MM.1S (cell line): ENCODE data around the gene TRPT1.

Experiments
- DNase-seq: peaks from one replicate; pipeline ENCODE4 v3.0.0-alpha.2; 2015
- H2AFZ ChIP-seq: fragments of 300-600 bp; sonication (generic); 2 replicates; pipeline ENCODE4 v1.6.0; 2016; ENCODE audit warnings: antibody characterized with exemption, low read length
- H3F3A ChIP-seq: fragments of 300-600 bp; sonication (generic); 2 replicates; pipeline ENCODE4 v1.6.1; 2016; ENCODE audit warnings: mild to moderate bottlenecking, antibody characterized with exemption, low read length, moderate library complexity, mixed read lengths; ENCODE audit not compliant: insufficient read depth
- H3K27ac ChIP-seq: fragments of 300-600 bp; sonication (generic); 2 replicates; pipeline ENCODE4 v1.5.1; 2016; ENCODE audit warnings: mild to moderate bottlenecking, low read length
- H3K27me3 ChIP-seq: fragments of 300-600 bp; sonication (generic); replicated peaks from 2 replicates; pipeline ENCODE4 v1.6.0; 2016; ENCODE audit warnings: low read length; ENCODE audit not compliant: insufficient read depth
- H3K36me3 ChIP-seq: fragments of 300-600 bp; sonication (generic); replicated peaks from 2 replicates; pipeline ENCODE4 v1.6.1; 2016; ENCODE audit warnings: mild to moderate bottlenecking, low read length, mixed read lengths; ENCODE audit not compliant: insufficient read depth
- H3K4me1 ChIP-seq: fragments of 300-600 bp; sonication (generic); 2 replicates; pipeline ENCODE4 v1.6.1; 2016; ENCODE audit warnings: low read length, mixed read lengths
- H3K4me2 ChIP-seq: fragments of 300-600 bp; sonication (generic); 2 replicates; pipeline ENCODE4 v1.6.0; 2016; ENCODE audit warnings: low read depth, low read length
- H3K4me3 ChIP-seq: fragments of 300-600 bp; sonication (generic); 2 replicates; pipeline ENCODE4 v1.5.1; 2016; ENCODE audit warnings: low read length, mixed read lengths
- H3K79me2 ChIP-seq: fragments of 300-600 bp; sonication (generic); 2 replicates; pipeline ENCODE4 v1.6.1; 2016; ENCODE audit warnings: mixed run types, low read length, mixed read lengths
- H3K9ac ChIP-seq: fragments of 300-600 bp; sonication (generic); 2 replicates; pipeline ENCODE4 v1.6.1; 2016; ENCODE audit warnings: low read length, mixed read lengths
- H3K9me2 ChIP-seq: fragments of 300-600 bp; sonication (generic); replicated peaks from 2 replicates; pipeline ENCODE4 v1.6.1; 2016; ENCODE audit warnings: mild to moderate bottlenecking, low read length, mixed read lengths; ENCODE audit not compliant: insufficient read depth
- H3K9me3 ChIP-seq: fragments of 300-600 bp; sonication (generic); replicated peaks from 2 replicates; pipeline ENCODE4 v1.6.1; 2016; ENCODE audit warnings: mild to moderate bottlenecking, low read length, mixed read lengths; ENCODE audit not compliant: insufficient read depth
- H4K20me1 ChIP-seq: fragments of 300-600 bp; sonication (generic); 2 replicates; pipeline ENCODE4 v1.6.1; 2016; ENCODE audit warnings: mild to moderate bottlenecking, low read length, moderate library complexity, mixed read lengths; ENCODE audit not compliant: insufficient read depth
- CTCF ChIP-seq: fragments of 300-600 bp; sonication (generic); IDR thresholded peaks from 2 replicates; pipeline ENCODE4 v1.5.1; 2016; ENCODE audit warnings: antibody characterized with exemption, low read length, mixed read lengths
- EZH2 ChIP-seq: fragments of 300-600 bp; sonication (generic); optimal IDR thresholded peaks from 2 replicates; pipeline ENCODE3; 2017; ENCODE audit warnings: low read depth, mild to moderate bottlenecking, antibody characterized with exemption, low read length, mixed read lengths
- EZH2phosphoT487 ChIP-seq: fragments of 300-600 bp; sonication (generic); IDR thresholded peaks from 2 replicates; pipeline ENCODE4 v1.6.1; 2018; ENCODE audit warnings: antibody characterized with exemption, low read length

The TRPT1 gene

GRCh38 chr11:64183890-64184289 is 42.1 kb downstream of the TRPT1 start:
- peaks cover 17% of the 10 kb centered on the region for H3K4me1 ChIP-seq
- H3K79me2 ChIP-seq = peaks cover 25% of the 10 kb centered on the region
- TF ChIP-seq EZH2 = no peak
- no peak for TF ChIP-seq CTCF
- TF ChIP-seq EZH2phosphoT487 = no peak
- H3K9me3 ChIP-seq = no peaks in the 10 kb centered on the region
- no peaks in the 10 kb centered on the region; the same call in 1 of the 2 replicates for H4K20me1 ChIP-seq
- DNase-seq = no peak
- no peak overlapping the region for H3K4me3 ChIP-seq
- H3K27me3 ChIP-seq = no peaks in the 10 kb centered on the region
- H2AFZ ChIP-seq = no peak overlapping the region
- H3K27ac ChIP-seq = no peak overlapping the region
- no peak overlapping the region for H3K9ac ChIP-seq
- peak overlapping the region; percentile 75; the same call in 1 of the 2 replicates for H3K4me2 ChIP-seq
- no peaks in the 10 kb centered on the region for H3K9me2 ChIP-seq
- H3F3A ChIP-seq = peaks cover 29% of the 10 kb centered on the region
- no peaks in the 10 kb centered on the region for H3K36me3 ChIP-seq

GRCh38 chr11:64181506-64182411 is 44.2 kb downstream of the TRPT1 start:
- H2AFZ ChIP-seq = peak overlapping the region; percentile 44

GRCh38 chr11:64180891-64181290 is 45.1 kb downstream of the TRPT1 start:
- no peak for TF ChIP-seq CTCF
- H3K36me3 ChIP-seq = no peaks in the 10 kb centered on the region
- peaks cover 24% of the 10 kb centered on the region for H3K4me1 ChIP-seq
- H2AFZ ChIP-seq = 0 out of 2 replicates have a peak overlapping the region, but pooled peaks have one; percentile 44
- peak overlapping the region; percentile 37; the same call in 1 of the 2 replicates for H3K9ac ChIP-seq
- H3K79me2 ChIP-seq = peaks cover 25% of the 10 kb centered on the region
- no peaks in the 10 kb centered on the region for H3K9me2 ChIP-seq
- H3K4me3 ChIP-seq = no peak overlapping the region
- H3K9me3 ChIP-seq = no peaks in the 10 kb centered on the region
- peaks cover 21% of the 10 kb centered on the region for H3F3A ChIP-seq
- no peak for DNase-seq
- H3K27ac ChIP-seq = no peak overlapping the region
- no peaks in the 10 kb centered on the region for H4K20me1 ChIP-seq
- no peaks in the 10 kb centered on the region for H3K27me3 ChIP-seq
- H3K4me2 ChIP-seq = peak overlapping the region; percentile 74; the same call in 1 of the 2 replicates

More at GRCh38 chr11:64181506-64182411, 44.2 kb downstream of the TRPT1 start:
- Histone ChIP-seq H3K9ac (peak overlapping the region; percentile 37; the same call in 1 of the 2 replicates), H3K9me3 (no peaks in the 10 kb centered on the region), H3F3A (peaks cover 21% of the 10 kb centered on the region), H4K20me1 (no peaks in the 10 kb centered on the region), H3K27ac (peak overlapping the region; percentile 43; the same call in 1 of the 2 replicates), H3K9me2 (no peaks in the 10 kb centered on the region), H3K4me2 (peak overlapping the region; percentile 74), H3K4me3 (peak overlapping the region; percentile 23; the same call in 1 of the 2 replicates), H3K36me3 (no peaks in the 10 kb centered on the region), H3K4me1 (peaks cover 24% of the 10 kb centered on the region), H3K79me2 (peaks cover 25% of the 10 kb centered on the region), H3K27me3 (no peaks in the 10 kb centered on the region)
- no peak for TF ChIP-seq EZH2phosphoT487
- no peak for TF ChIP-seq EZH2
- no peak for TF ChIP-seq CTCF
- peak; percentile 88 for DNase-seq
